Adipocyte (in vitro differentiated cells): ENCODE measurements around the gene EEIG1.
"Not testable (repeated sequence)": the region's sequence is repeated elsewhere in the genome, so short reads cannot be mapped to it uniquely, and the experiment has no call there.

ENCODE experiments used
- DNase-seq: peaks from one replicate; pipeline ENCODE4 v3.0.0-alpha.2; 2015; ENCODE audit warnings: low read depth
- H3K27me3 ChIP-seq: replicated peaks from 2 replicates; pipeline ENCODE4 v1.7.0; 2013; ENCODE audit warnings: mild to moderate bottlenecking, low read length, moderate library complexity; ENCODE audit not compliant: control insufficient read depth, insufficient read depth
- H3K36me3 ChIP-seq: 2 replicates; pipeline ENCODE4 v1.7.0; 2013; ENCODE audit warnings: low read length, mild to moderate bottlenecking, moderate library complexity; ENCODE audit not compliant: control insufficient read depth, insufficient read depth, severe bottlenecking
- H3K4me1 ChIP-seq: 2 replicates; pipeline ENCODE4 v1.7.0; 2013; ENCODE audit warnings: mild to moderate bottlenecking, low read length, moderate library complexity; ENCODE audit not compliant: control insufficient read depth, insufficient read depth
- H3K4me3 ChIP-seq: 2 replicates; pipeline ENCODE4 v1.7.0; 2013; ENCODE audit warnings: mild to moderate bottlenecking, low read length, moderate library complexity
- H3K9ac ChIP-seq: 2 replicates; pipeline ENCODE4 v1.7.0; 2013; ENCODE audit warnings: mild to moderate bottlenecking, low read length, moderate library complexity
- H3K9me3 ChIP-seq: 2 replicates; pipeline ENCODE4 v1.7.0; 2013; ENCODE audit warnings: mild to moderate bottlenecking, low read length, moderate library complexity; ENCODE audit not compliant: control insufficient read depth

Gene EEIG1

GRCh38 chr9:127980706-127981558, at the start of gene EEIG1:
EEIG1 (minus strand) TSS chr9:127980989; CDS start chr9:127980137, 852 bp downstream.
- peak within 1 kb of the TSS; percentile 93 for H3K9ac ChIP-seq
- no peaks in the 10 kb centered on the region for H3K27me3 ChIP-seq
- H3K4me3 ChIP-seq = peak within 1 kb of the TSS; percentile 90
- peak; percentile 98 for DNase-seq
- no peaks in the 10 kb centered on the region for H3K36me3 ChIP-seq
- H3K9me3 ChIP-seq = no peaks in the 10 kb centered on the region
- peaks cover 45% of the 10 kb centered on the region for H3K4me1 ChIP-seq

GRCh38 chr9:128027705-128028104, 46.9 kb upstream of the EEIG1 start:
- no peaks in the 10 kb centered on the region for H3K4me1 ChIP-seq
- no peak for DNase-seq
- H3K36me3 ChIP-seq = no peaks in the 10 kb centered on the region
- no peaks in the 10 kb centered on the region for H3K9me3 ChIP-seq
- H3K9ac ChIP-seq = no peak overlapping the region
- H3K27me3 ChIP-seq = no peaks in the 10 kb centered on the region
- no peak overlapping the region for H3K4me3 ChIP-seq

- Histone ChIP-seq H3K9me3 (no peaks in the 10 kb centered on the region), H3K4me1 (no peaks in the 10 kb centered on the region), H3K27me3 (no peaks in the 10 kb centered on the region), H3K4me3 (no peak overlapping the region), H3K9ac (no peak overlapping the region), H3K36me3 (no peaks in the 10 kb centered on the region)
- no peak for DNase-seq
These were observed 46.2 kb upstream of the EEIG1 start for GRCh38 chr9:128026773-128027541.

GRCh38 chr9:128026255-128026772, 45.5 kb upstream of the EEIG1 start:
- Histone ChIP-seq H3K4me1 (no peaks in the 10 kb centered on the region), H3K4me3 (no peak overlapping the region), H3K9ac (no peak overlapping the region), H3K36me3 (no peaks in the 10 kb centered on the region), H3K9me3 (no peaks in the 10 kb centered on the region), H3K27me3 (no peaks in the 10 kb centered on the region)
- DNase-seq = no peak

- Histone ChIP-seq H3K36me3 (no peaks in the 10 kb centered on the region), H3K4me1 (no peaks in the 10 kb centered on the region), H3K9me3 (no peaks in the 10 kb centered on the region), H3K27me3 (no peaks in the 10 kb centered on the region), H3K9ac (no peak overlapping the region), H3K4me3 (no peak overlapping the region)
- DNase-seq = no peak
These were observed 44.9 kb upstream of the EEIG1 start for GRCh38 chr9:128025736-128026135.

- Histone ChIP-seq H3K4me1 (no peaks in the 10 kb centered on the region), H3K9ac (no peak overlapping the region), H3K4me3 (no peak overlapping the region), H3K27me3 (no peaks in the 10 kb centered on the region), H3K36me3 (no peaks in the 10 kb centered on the region), H3K9me3 (no peaks in the 10 kb centered on the region)
- DNase-seq = no peak
These were observed 44.0 kb upstream of the EEIG1 start for GRCh38 chr9:128024761-128025308.

GRCh38 chr9:128023671-128024070, 42.9 kb upstream of the EEIG1 start:
- H3K9me3 ChIP-seq, DNase-seq, H3K9ac ChIP-seq, H3K36me3 ChIP-seq, H3K4me3 ChIP-seq, H3K27me3 ChIP-seq, H3K4me1 ChIP-seq: not testable (repeated sequence)

GRCh38 chr9:128022886-128023285, 42.1 kb upstream of the EEIG1 start:
- DNase-seq = no peak

GRCh38 chr9:128021098-128021497, 40.3 kb upstream of the EEIG1 start:
- Histone ChIP-seq H3K9ac (no peak overlapping the region), H3K4me3 (no peak overlapping the region), H3K36me3 (no peaks in the 10 kb centered on the region), H3K9me3 (no peaks in the 10 kb centered on the region), H3K27me3 (no peaks in the 10 kb centered on the region), H3K4me1 (no peaks in the 10 kb centered on the region)
- DNase-seq = no peak

More at GRCh38 chr9:128022886-128023285, 42.1 kb upstream of the EEIG1 start:
- Histone ChIP-seq H3K4me1 (no peaks in the 10 kb centered on the region), H3K36me3 (no peaks in the 10 kb centered on the region), H3K9me3 (no peaks in the 10 kb centered on the region), H3K9ac (no peak overlapping the region), H3K27me3 (no peaks in the 10 kb centered on the region), H3K4me3 (no peak overlapping the region)

GRCh38 chr9:128020692-128021091, 39.9 kb upstream of the EEIG1 start:
- Histone ChIP-seq H3K9ac (no peak overlapping the region), H3K4me1 (no peaks in the 10 kb centered on the region), H3K9me3 (no peaks in the 10 kb centered on the region), H3K27me3 (no peaks in the 10 kb centered on the region), H3K4me3 (no peak overlapping the region), H3K36me3 (no peaks in the 10 kb centered on the region)
- no peak for DNase-seq

GRCh38 chr9:128015696-128016095, 34.9 kb upstream of the EEIG1 start:
- no peak for DNase-seq
- no peaks in the 10 kb centered on the region for H3K36me3 ChIP-seq
- no peaks in the 10 kb centered on the region for H3K4me1 ChIP-seq
- no peak overlapping the region for H3K9ac ChIP-seq
- H3K27me3 ChIP-seq = no peaks in the 10 kb centered on the region
- no peaks in the 10 kb centered on the region for H3K9me3 ChIP-seq
- H3K4me3 ChIP-seq = no peak overlapping the region
